OCI-LY7 (cell line): Measurements from ENCODE around the gene ERCC3. TPM values are rescaled to one million over a fixed set of nuclear protein-coding genes. Genes with fewer than 3 reads are reported as not detected.

Source experiments
- BruUV-seq: library from RNA; stranded (reverse); fragments of 400-500 nt; replicated peaks from 2 replicates; lab custom pipeline; 2021; lab: Mats Ljungman, UMichigan
- CTCF ChIA-PET: fragments of 300-600 bp; sonication (Branson Sonifier 250); formaldehyde crosslinking; loops from one replicate; lab custom pipeline; 2022; ENCODE audit warnings: antibody characterized with exemption; ENCODE audit not compliant: unreplicated experiment; lab: Charles Lee
- POLR2A ChIA-PET: fragments of 300-600 bp; sonication (Branson Sonifier 250); formaldehyde crosslinking; loops from one replicate; lab custom pipeline; 2022; ENCODE audit warnings: antibody characterized with exemption; lab: Charles Lee
- DNase-seq: peaks from one replicate; pipeline ENCODE4 v3.0.0-alpha.2; 2015; ENCODE audit warnings: low spot score
- H2AFZ ChIP-seq: fragments of 200-600 bp; sonication (generic), shearing (Covaris generic); 2 replicates; pipeline ENCODE4 v1.6.1; 2014; ENCODE audit warnings: mild to moderate bottlenecking, antibody characterized with exemption, low read length, moderate library complexity
- H3K27ac ChIP-seq: fragments of 200-600 bp; sonication (generic); 2 replicates; pipeline ENCODE4 v1.5.1; 2014; ENCODE audit warnings: mixed run types, low read depth, mild to moderate bottlenecking, moderate library complexity, low read length, inconsistent platforms; ENCODE audit not compliant: poor library complexity, severe bottlenecking
- H3K36me3 ChIP-seq: fragments of 200-600 bp; sonication (generic); 2 replicates; pipeline ENCODE4 v1.6.1; 2014; ENCODE audit warnings: mild to moderate bottlenecking, antibody characterized with exemption, low read length, moderate library complexity, mixed read lengths; ENCODE audit not compliant: insufficient read depth
- H3K4me1 ChIP-seq: fragments of 200-600 bp; sonication (generic); 2 replicates; pipeline ENCODE4 v1.5.1; 2014; ENCODE audit warnings: mild to moderate bottlenecking, low read length; ENCODE audit not compliant: insufficient read depth, poor library complexity, severe bottlenecking
- H3K4me2 ChIP-seq: fragments of 200-600 bp; sonication (generic); 2 replicates; pipeline ENCODE4 v1.6.1; 2014; ENCODE audit warnings: mild to moderate bottlenecking, low read length
- H3K4me3 ChIP-seq: fragments of 200-600 bp; sonication (generic); 2 replicates; pipeline ENCODE4 v1.5.1; 2014; ENCODE audit warnings: mild to moderate bottlenecking, low read depth, low read length; ENCODE audit not compliant: poor library complexity, severe bottlenecking
- H3K79me2 ChIP-seq: fragments of 200-600 bp; sonication (generic); 2 replicates; pipeline ENCODE4 v1.6.1; 2016; ENCODE audit warnings: low read depth, mild to moderate bottlenecking, low read length, moderate library complexity, mixed read lengths; ENCODE audit not compliant: insufficient read depth
- H3K9me2 ChIP-seq: fragments of 200-600 bp; sonication (generic); 2 replicates; pipeline ENCODE4 v1.6.1; 2016; ENCODE audit warnings: mild to moderate bottlenecking, low read length, mixed read lengths; ENCODE audit not compliant: insufficient read depth
- H3K9me3 ChIP-seq: fragments of 200-600 bp; sonication (generic); 2 replicates; pipeline ENCODE4 v1.6.1; 2014; ENCODE audit warnings: mild to moderate bottlenecking, mixed run types, low read length, mixed read lengths
- H4K20me1 ChIP-seq: fragments of 200-600 bp; sonication (generic); 2 replicates; pipeline ENCODE4 v1.6.1; 2014; ENCODE audit warnings: mild to moderate bottlenecking, antibody characterized with exemption, low read length, moderate library complexity, mixed read lengths; ENCODE audit not compliant: insufficient read depth
- EZH2phosphoT487 ChIP-seq: fragments of 200-600 bp; sonication (generic); IDR thresholded peaks from 2 replicates; pipeline ENCODE4 v1.6.1; 2018; ENCODE audit warnings: low read depth, borderline replicate concordance, mild to moderate bottlenecking, mixed run types, antibody characterized with exemption, low read length, moderate library complexity, mixed read lengths
- intact Hi-C: fragments of 100-400 bp; cut with micrococcal nuclease; formaldehyde crosslinking; loops from one replicate; pipeline ENCODE4 v1.10.0; 2022; ENCODE audit not compliant: unreplicated experiment
- total RNA-seq, 2 experiments: library from RNA; depleted of rRNA in 1 of 2; stranded (reverse); fragments of >200 nt in 1 of 2; shearing (Covaris generic) in 1 of 2; gene quantifications; 2 replicates each; pipeline ENCODE4 v1.2.3, GENCODE V29; 2014 to 2022
- TF ChIP-seq, protein P1 (sequence below): fragments of 200-600 bp; sonication (generic); conservative IDR thresholded peaks from 2 replicates; pipeline ENCODE4 v1.5.1; 2014; ENCODE audit warnings: mild to moderate bottlenecking, antibody characterized with exemption, low read length, moderate library complexity, mixed read lengths

Gene ERCC3
- total RNA-seq, 2 experiments from 2014 or later: 35.1 to 58.4 TPM

DNA sequence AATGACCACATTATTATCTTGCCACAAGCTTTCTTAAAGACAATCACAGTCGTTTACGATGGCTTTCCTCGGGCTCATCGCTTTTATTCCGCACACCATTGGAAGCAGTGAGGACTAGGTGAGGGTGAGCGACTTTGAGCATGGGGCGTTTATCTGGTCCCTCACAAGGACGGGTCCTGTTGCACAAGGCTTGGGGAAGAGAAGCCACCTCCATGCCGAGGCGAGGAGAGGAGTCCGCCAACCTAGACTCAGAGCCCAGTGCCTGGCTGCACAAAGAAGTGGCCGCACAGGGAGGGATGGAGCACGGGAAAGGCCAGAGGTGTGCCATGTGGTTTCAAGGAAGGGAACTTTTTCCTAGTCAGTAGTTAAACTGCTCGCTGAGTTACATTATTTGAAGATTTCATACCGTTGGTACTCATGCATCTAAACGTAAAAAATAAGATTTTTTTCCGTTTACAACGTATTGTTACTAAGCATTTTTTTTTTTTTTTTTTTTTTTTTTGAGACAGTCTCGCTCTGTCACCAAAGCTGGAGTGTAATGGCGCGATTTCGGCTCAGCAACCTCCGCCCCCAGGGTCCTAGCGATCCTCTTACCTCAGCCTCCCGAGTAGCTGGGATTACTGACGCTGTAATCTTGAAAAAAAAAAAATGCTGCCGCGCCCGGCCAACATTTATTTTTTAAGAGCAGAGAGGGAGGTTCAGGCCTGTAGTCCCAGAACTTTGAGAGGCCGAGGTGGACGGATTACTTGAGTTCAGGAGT is 73.0 kb downstream of the ERCC3 start:
- H2AFZ ChIP-seq: no peak overlapping the region
- DNase-seq: no peak
- H4K20me1 ChIP-seq: no peaks in the 10 kb centered on the region
- H3K9me2 ChIP-seq: no peaks in the 10 kb centered on the region
- no peaks in the 10 kb centered on the region for H3K79me2 ChIP-seq
- H3K4me1 ChIP-seq: no peaks in the 10 kb centered on the region
- TF ChIP-seq EZH2phosphoT487: no peak
- TF ChIP-seq, protein P1, sequence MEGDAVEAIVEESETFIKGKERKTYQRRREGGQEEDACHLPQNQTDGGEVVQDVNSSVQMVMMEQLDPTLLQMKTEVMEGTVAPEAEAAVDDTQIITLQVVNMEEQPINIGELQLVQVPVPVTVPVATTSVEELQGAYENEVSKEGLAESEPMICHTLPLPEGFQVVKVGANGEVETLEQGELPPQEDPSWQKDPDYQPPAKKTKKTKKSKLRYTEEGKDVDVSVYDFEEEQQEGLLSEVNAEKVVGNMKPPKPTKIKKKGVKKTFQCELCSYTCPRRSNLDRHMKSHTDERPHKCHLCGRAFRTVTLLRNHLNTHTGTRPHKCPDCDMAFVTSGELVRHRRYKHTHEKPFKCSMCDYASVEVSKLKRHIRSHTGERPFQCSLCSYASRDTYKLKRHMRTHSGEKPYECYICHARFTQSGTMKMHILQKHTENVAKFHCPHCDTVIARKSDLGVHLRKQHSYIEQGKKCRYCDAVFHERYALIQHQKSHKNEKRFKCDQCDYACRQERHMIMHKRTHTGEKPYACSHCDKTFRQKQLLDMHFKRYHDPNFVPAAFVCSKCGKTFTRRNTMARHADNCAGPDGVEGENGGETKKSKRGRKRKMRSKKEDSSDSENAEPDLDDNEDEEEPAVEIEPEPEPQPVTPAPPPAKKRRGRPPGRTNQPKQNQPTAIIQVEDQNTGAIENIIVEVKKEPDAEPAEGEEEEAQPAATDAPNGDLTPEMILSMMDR: no peak
- H3K4me3 ChIP-seq: no peak overlapping the region
- no peaks in the 10 kb centered on the region for H3K9me3 ChIP-seq
- no TSS peak for BruUV-seq
- POLR2A ChIA-PET: interaction anchor here (1.2 kb wide), 1 partner anchor 70 kb away, joined by 3 read pairs; no protein-coding TSS in a partner anchor
- no peaks in the 10 kb centered on the region for H3K36me3 ChIP-seq
- no peak overlapping the region for H3K4me2 ChIP-seq
- no peak overlapping the region for H3K27ac ChIP-seq
- intact Hi-C loops: no loop called here
- CTCF ChIA-PET: no interaction called here

DNA sequence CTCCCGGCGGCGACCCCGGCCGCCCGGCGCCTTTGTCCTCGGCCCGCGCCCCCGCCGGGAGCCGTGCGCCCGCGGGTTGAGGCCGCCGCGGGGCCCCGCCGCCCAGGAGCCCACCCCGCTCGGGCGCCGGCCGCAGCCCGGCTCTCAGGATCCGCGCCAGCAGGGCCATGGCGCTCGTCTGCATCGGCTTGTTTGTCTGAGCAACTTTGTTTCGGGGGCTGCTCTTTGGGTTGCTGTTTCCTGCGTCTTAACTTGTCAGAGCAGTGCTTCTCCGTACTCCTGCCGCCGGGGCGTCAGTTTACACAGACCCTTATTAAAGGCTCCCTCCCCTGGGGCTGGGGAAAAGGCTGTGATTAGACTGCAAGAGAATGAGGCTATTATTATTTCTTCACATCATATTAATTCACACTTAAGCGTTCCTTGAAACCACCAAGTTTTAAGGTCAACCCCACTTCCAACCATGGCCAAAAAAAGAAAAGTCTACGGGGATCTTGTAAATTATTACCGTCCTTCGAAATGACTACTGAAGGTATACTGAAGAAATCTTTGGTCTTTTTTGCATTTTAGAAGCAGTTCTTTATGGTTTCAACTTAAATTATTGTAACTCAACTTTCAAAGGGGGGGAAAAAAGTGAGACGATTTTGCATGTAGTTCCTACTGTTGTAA is 73.7 kb downstream of the ERCC3 start, which contains the start of gene CYP27C1:
Gene CYP27C1 (minus strand): TSS at position 198 of the 666 bp plus-strand sequence. CDS start 29 bp downstream, at position 169.
- no peak within 1 kb of the TSS for H3K4me2 ChIP-seq
- H3K9me2 ChIP-seq: no peaks in the 10 kb centered on the region
- TF ChIP-seq EZH2phosphoT487: no peak
- TF ChIP-seq, protein P1: no peak
- no peak for DNase-seq
- POLR2A ChIA-PET: no interaction called here
- no peaks in the 10 kb centered on the region for H3K9me3 ChIP-seq
- no peaks in the 10 kb centered on the region for H3K79me2 ChIP-seq
- intact Hi-C loops: no loop called here
- H3K4me1 ChIP-seq: no peaks in the 10 kb centered on the region
- H3K4me3 ChIP-seq: no peak within 1 kb of the TSS
- BruUV-seq: no TSS peak
- CTCF ChIA-PET: no interaction called here
- no peaks in the 10 kb centered on the region for H3K36me3 ChIP-seq
- H2AFZ ChIP-seq: no peak within 1 kb of the TSS
- H4K20me1 ChIP-seq: no peaks in the 10 kb centered on the region
- H3K27ac ChIP-seq: no peak within 1 kb of the TSS
